Measurements from ENCODE around the gene TRAPPC11.
"Not testable (repeated sequence)": the region's sequence is repeated elsewhere in the genome, so short reads cannot be mapped to it uniquely, and the experiment has no call there.

Gene TRAPPC11

GRCh38 chr4:183721207-183722081 lies 62.4 kb downstream of the TRAPPC11 start:
- Histone ChIP-seq H3K4me3 (ENCODE audit: low read length) (no peak overlapping the region), H3K4me1 (ENCODE audit: insufficient read depth, low read length) (no peaks in the 10 kb centered on the region), H3K9ac (ENCODE audit: low read depth, low read length) (no peak overlapping the region), H3K9me3 (ENCODE audit: insufficient read depth, low read depth, low read length) (no peaks in the 10 kb centered on the region), H3K27ac (ENCODE audit: low read depth, low read length) (no peak overlapping the region), H3K27me3 (ENCODE audit: insufficient read depth, low read length) (peaks cover 11% of the 10 kb centered on the region; the same call in 1 of the 2 replicates), H3K36me3 (ENCODE audit: insufficient read depth, low read length) (no peaks in the 10 kb centered on the region)
- 91% methylated on average over 38 of the region's 38 CpGs for WGBS

- 6% methylated on average over 70 of the region's 70 CpGs for WGBS
- Histone ChIP-seq H3K9me3 (ENCODE audit: insufficient read depth, low read depth, low read length) (no peaks in the 10 kb centered on the region), H3K27ac (ENCODE audit: low read depth, low read length) (peak overlapping the region; percentile 68; the same call in 1 of the 2 replicates), H3K27me3 (ENCODE audit: insufficient read depth, low read length) (peaks cover 11% of the 10 kb centered on the region; the same call in 1 of the 2 replicates), H3K9ac (ENCODE audit: low read depth, low read length) (peak overlapping the region; percentile 34), H3K36me3 (ENCODE audit: insufficient read depth, low read length) (no peaks in the 10 kb centered on the region), H3K4me1 (ENCODE audit: insufficient read depth, low read length) (no peaks in the 10 kb centered on the region), H3K4me3 (ENCODE audit: low read length) (peak overlapping the region; percentile 46)
Observed at GRCh38 chr4:183722731-183723560, 63.9 kb downstream of the TRAPPC11 start.

GRCh38 chr4:183723561-183724228 lies 64.6 kb downstream of the TRAPPC11 start:
- no peak overlapping the region for H3K9ac ChIP-seq (ENCODE audit: low read depth, low read length)
- no peaks in the 10 kb centered on the region for H3K9me3 ChIP-seq (ENCODE audit: insufficient read depth, low read depth, low read length)
- H3K36me3 ChIP-seq (ENCODE audit: insufficient read depth, low read length) = no peaks in the 10 kb centered on the region
- H3K4me1 ChIP-seq (ENCODE audit: insufficient read depth, low read length) = no peaks in the 10 kb centered on the region
- 79% methylated on average over 10 of the region's 12 CpGs for WGBS
- H3K4me3 ChIP-seq (ENCODE audit: low read length) = peak overlapping the region; percentile 46; the same call in 1 of the 2 replicates
- H3K27ac ChIP-seq (ENCODE audit: low read depth, low read length) = no peak overlapping the region; the same call in 1 of the 2 replicates
- peaks cover 11% of the 10 kb centered on the region; the same call in 1 of the 2 replicates for H3K27me3 ChIP-seq (ENCODE audit: insufficient read depth, low read length)

GRCh38 chr4:183725585-183725984 lies 66.5 kb downstream of the TRAPPC11 start:
- not testable (repeated sequence) for H3K4me3 ChIP-seq (ENCODE audit: low read length); H3K27ac ChIP-seq (ENCODE audit: low read depth, low read length); H3K36me3 ChIP-seq (ENCODE audit: insufficient read depth, low read length); H3K9ac ChIP-seq (ENCODE audit: low read depth, low read length); H3K4me1 ChIP-seq (ENCODE audit: insufficient read depth, low read length); H3K9me3 ChIP-seq (ENCODE audit: insufficient read depth, low read depth, low read length)
- 77% methylated on average over 5 of the region's 5 CpGs for WGBS
- H3K27me3 ChIP-seq (ENCODE audit: insufficient read depth, low read length) = peaks cover 11% of the 10 kb centered on the region; the same call in 1 of the 2 replicates

GRCh38 chr4:183727482-183727881 lies 68.4 kb downstream of the TRAPPC11 start:
- no peak overlapping the region for H3K27ac ChIP-seq (ENCODE audit: low read depth, low read length)
- H3K9ac ChIP-seq (ENCODE audit: low read depth, low read length) = no peak overlapping the region
- no peaks in the 10 kb centered on the region for H3K9me3 ChIP-seq (ENCODE audit: insufficient read depth, low read depth, low read length)
- no peaks in the 10 kb centered on the region for H3K4me1 ChIP-seq (ENCODE audit: insufficient read depth, low read length)
- H3K27me3 ChIP-seq (ENCODE audit: insufficient read depth, low read length) = peaks cover 11% of the 10 kb centered on the region; the same call in 1 of the 2 replicates
- H3K4me3 ChIP-seq (ENCODE audit: low read length) = no peak overlapping the region
- WGBS = 93% methylated on average over 4 of the region's 5 CpGs
- no peaks in the 10 kb centered on the region for H3K36me3 ChIP-seq (ENCODE audit: insufficient read depth, low read length)

- Histone ChIP-seq H3K9ac (ENCODE audit: low read depth, low read length) (no peak overlapping the region), H3K27ac (ENCODE audit: low read depth, low read length) (no peak overlapping the region)
- 88% methylated on average over 22 of the region's 22 CpGs for WGBS
Observed at GRCh38 chr4:183728223-183729068, 69.4 kb downstream of the TRAPPC11 start.

GRCh38 chr4:183729069-183729406 lies 69.9 kb downstream of the TRAPPC11 start:
- no peak overlapping the region for H3K9ac ChIP-seq (ENCODE audit: low read depth, low read length)
- H3K9me3 ChIP-seq (ENCODE audit: insufficient read depth, low read depth, low read length) = no peaks in the 10 kb centered on the region
- no peaks in the 10 kb centered on the region for H3K36me3 ChIP-seq (ENCODE audit: insufficient read depth, low read length)
- H3K27me3 ChIP-seq (ENCODE audit: insufficient read depth, low read length) = no peaks in the 10 kb centered on the region
- H3K4me3 ChIP-seq (ENCODE audit: low read length) = no peak overlapping the region
- no peak overlapping the region for H3K27ac ChIP-seq (ENCODE audit: low read depth, low read length)
- H3K4me1 ChIP-seq (ENCODE audit: insufficient read depth, low read length) = no peaks in the 10 kb centered on the region
- 98% methylated on average over 5 of the region's 5 CpGs for WGBS

More at GRCh38 chr4:183728223-183729068, 69.4 kb downstream of the TRAPPC11 start:
- no peak overlapping the region for H3K4me3 ChIP-seq (ENCODE audit: low read length)
- no peaks in the 10 kb centered on the region for H3K36me3 ChIP-seq (ENCODE audit: insufficient read depth, low read length)
- no peaks in the 10 kb centered on the region for H3K9me3 ChIP-seq (ENCODE audit: insufficient read depth, low read depth, low read length)
- H3K4me1 ChIP-seq (ENCODE audit: insufficient read depth, low read length) = no peaks in the 10 kb centered on the region
- H3K27me3 ChIP-seq (ENCODE audit: insufficient read depth, low read length) = peaks cover 3% of the 10 kb centered on the region; the same call in 1 of the 2 replicates

GRCh38 chr4:183729430-183730328 lies 70.6 kb downstream of the TRAPPC11 start:
- Histone ChIP-seq H3K27ac (ENCODE audit: low read depth, low read length) (no peak overlapping the region), H3K9me3 (ENCODE audit: insufficient read depth, low read depth, low read length) (no peaks in the 10 kb centered on the region), H3K9ac (ENCODE audit: low read depth, low read length) (no peak overlapping the region), H3K36me3 (ENCODE audit: insufficient read depth, low read length) (no peaks in the 10 kb centered on the region), H3K4me3 (ENCODE audit: low read length) (no peak overlapping the region), H3K27me3 (ENCODE audit: insufficient read depth, low read length) (no peaks in the 10 kb centered on the region), H3K4me1 (ENCODE audit: insufficient read depth, low read length) (no peaks in the 10 kb centered on the region)
- 87% methylated on average over 13 of the region's 13 CpGs for WGBS

- H3K36me3 ChIP-seq (ENCODE audit: insufficient read depth, low read length) = no peaks in the 10 kb centered on the region
- no peaks in the 10 kb centered on the region for H3K27me3 ChIP-seq (ENCODE audit: insufficient read depth, low read length)
- H3K9ac ChIP-seq (ENCODE audit: low read depth, low read length) = no peak overlapping the region
- H3K4me3 ChIP-seq (ENCODE audit: low read length) = no peak overlapping the region
- H3K27ac ChIP-seq (ENCODE audit: low read depth, low read length) = no peak overlapping the region
- H3K9me3 ChIP-seq (ENCODE audit: insufficient read depth, low read depth, low read length) = no peaks in the 10 kb centered on the region
- no peaks in the 10 kb centered on the region for H3K4me1 ChIP-seq (ENCODE audit: insufficient read depth, low read length)
- WGBS = 96% methylated on average over 8 of the region's 8 CpGs
Observed at GRCh38 chr4:183732296-183732695, 73.2 kb downstream of the TRAPPC11 start.
